ENCODE measurements around the gene FBN3. TPM values are rescaled to one million over a fixed set of nuclear protein-coding genes. Genes with fewer than 3 reads are reported as not detected.
"Not testable (repeated sequence)": the region's sequence is repeated elsewhere in the genome, so short reads cannot be mapped to it uniquely, and the experiment has no call there.

The FBN3 gene
- total RNA-seq, 2 donors from 2014 or later, result not detected

- no peak for DNase-seq (ENCODE audit: low spot score)
- intact Hi-C loops (cut with DNase I), result loop anchor here in 1 of 2 donors (1.0 kb wide), 1 partner anchor 69 kb away; no protein-coding TSS in a partner anchor
These were observed 110.6 kb downstream of the FBN3 start for GRCh38 chr19:8038815-8039214.

GRCh38 chr19:8036434-8037099, 112.8 kb downstream of the FBN3 start:
- DNase-seq (ENCODE audit: low spot score), result no peak
- intact Hi-C loops (cut with DNase I), result no loop called here

- no peak for DNase-seq (ENCODE audit: low spot score)
- intact Hi-C loops (cut with DNase I), result no loop called here
These were observed 115.2 kb downstream of the FBN3 start for GRCh38 chr19:8034178-8034525.

GRCh38 chr19:8033287-8034177, 115.9 kb downstream of the FBN3 start:
- DNase-seq (ENCODE audit: low spot score); intact Hi-C loops (cut with DNase I): not testable (repeated sequence)

- intact Hi-C loops (cut with DNase I), result no loop called here
- DNase-seq (ENCODE audit: low spot score), result no peak
These were observed 118.4 kb downstream of the FBN3 start for GRCh38 chr19:8030960-8031359.

- DNase-seq (ENCODE audit: low spot score), result no peak
- intact Hi-C loops (cut with DNase I), result no loop called here
These were observed 120.4 kb downstream of the FBN3 start for GRCh38 chr19:8028951-8029491.

- DNase-seq (ENCODE audit: low spot score), result no peak
- intact Hi-C loops (cut with DNase I), result no loop called here
These were observed 124.1 kb downstream of the FBN3 start for GRCh38 chr19:8025316-8025715.

GRCh38 chr19:8024256-8024655, 125.1 kb downstream of the FBN3 start:
- intact Hi-C loops (cut with DNase I); DNase-seq (ENCODE audit: low spot score): not testable (repeated sequence)

- no peak for DNase-seq (ENCODE audit: low spot score)
- intact Hi-C loops (cut with DNase I), result no loop called here
These were observed 126.0 kb downstream of the FBN3 start for GRCh38 chr19:8023371-8023770.

GRCh38 chr19:8022275-8022674, 127.1 kb downstream of the FBN3 start:
- intact Hi-C loops (cut with DNase I), result no loop called here
- no peak for DNase-seq (ENCODE audit: low spot score)

GRCh38 chr19:8021374-8021773, 128.0 kb downstream of the FBN3 start:
- no peak for DNase-seq (ENCODE audit: low spot score)
- intact Hi-C loops (cut with DNase I), result no loop called here

- intact Hi-C loops (cut with DNase I), result no loop called here
- DNase-seq (ENCODE audit: low spot score), result no peak
These were observed 128.7 kb downstream of the FBN3 start for GRCh38 chr19:8020681-8021080.

GRCh38 chr19:8017808-8018207, 131.6 kb downstream of the FBN3 start:
- intact Hi-C loops (cut with DNase I), result loop anchor here in 1 of 2 donors (5.0 kb wide), 1 partner anchor 189 kb away; the partner anchor contains the start of gene CERS4
- DNase-seq (ENCODE audit: low spot score), result no peak

Other genes starting within 250 kb of the FBN3 start
- gene MAP2K7, start 245.7 kb downstream of the FBN3 start, total RNA-seq, result 10 to 100 TPM; 22.2 to 26.6 TPM
- gene TGFBR3L, start 234.8 kb downstream of the FBN3 start, total RNA-seq, result 1 to 10 TPM; 1.5 to 4.4 TPM
- 10 to 100 TPM; 25.4 to 28.7 TPM for gene SNAPC2, start 229.3 kb downstream of the FBN3 start, total RNA-seq
- gene CTXN1, start 223.5 kb downstream of the FBN3 start, total RNA-seq, result 10 to 100 TPM in 1 of 2 donors, 1 to 10 TPM in 1; 5.9 to 11.7 TPM
- gene TIMM44, start 205.9 kb downstream of the FBN3 start, total RNA-seq, result 10 to 100 TPM; 37.2 to 47.8 TPM
- gene ELAVL1, start 144.0 kb downstream of the FBN3 start, total RNA-seq, result 10 to 100 TPM; 49.9 to 50.7 TPM
- not detected for gene CCL25, start 96.8 kb downstream of the FBN3 start, total RNA-seq
- gene CERS4, start 59.8 kb upstream of the FBN3 start, total RNA-seq, result 10 to 100 TPM; 23.2 to 28.8 TPM
- 10 to 100 TPM; 29.2 to 31.6 TPM for gene CD320, start 158.8 kb upstream of the FBN3 start, total RNA-seq
- gene NDUFA7, start 171.8 kb upstream of the FBN3 start, total RNA-seq, result 10 to 100 TPM; 29.8 to 31.2 TPM
- 100 to 1,000 TPM; 798 to 911 TPM for gene RPS28, start 171.9 kb upstream of the FBN3 start, total RNA-seq
- gene KANK3, start 193.7 kb upstream of the FBN3 start, total RNA-seq, result 10 to 100 TPM; 11.0 to 22.5 TPM
- 10 to 100 TPM; 10.4 to 95.3 TPM for gene ANGPTL4, start 214.6 kb upstream of the FBN3 start, total RNA-seq
- 10 to 100 TPM; 83.1 to 86.9 TPM for gene RAB11B, start 240.8 kb upstream of the FBN3 start, total RNA-seq

Data from posterior vena cava (tissue), 2 donors.